Measurements from ENCODE around the gene BCL10.

GRCh38 chr1:85320371-85321131 lies 44.1 kb upstream of the BCL10 start:
- TF ChIP-seq CREB1 (IDR thresholded peaks at IDR 0.05; ENCODE audit: low read depth), result no peak
- no peak for TF ChIP-seq EGR1 (IDR thresholded peaks at IDR 0.05)
- TF ChIP-seq TAF1 (IDR thresholded peaks at IDR 0.05; ENCODE audit: low read depth), result no peak
- TF ChIP-seq, protein P1, sequence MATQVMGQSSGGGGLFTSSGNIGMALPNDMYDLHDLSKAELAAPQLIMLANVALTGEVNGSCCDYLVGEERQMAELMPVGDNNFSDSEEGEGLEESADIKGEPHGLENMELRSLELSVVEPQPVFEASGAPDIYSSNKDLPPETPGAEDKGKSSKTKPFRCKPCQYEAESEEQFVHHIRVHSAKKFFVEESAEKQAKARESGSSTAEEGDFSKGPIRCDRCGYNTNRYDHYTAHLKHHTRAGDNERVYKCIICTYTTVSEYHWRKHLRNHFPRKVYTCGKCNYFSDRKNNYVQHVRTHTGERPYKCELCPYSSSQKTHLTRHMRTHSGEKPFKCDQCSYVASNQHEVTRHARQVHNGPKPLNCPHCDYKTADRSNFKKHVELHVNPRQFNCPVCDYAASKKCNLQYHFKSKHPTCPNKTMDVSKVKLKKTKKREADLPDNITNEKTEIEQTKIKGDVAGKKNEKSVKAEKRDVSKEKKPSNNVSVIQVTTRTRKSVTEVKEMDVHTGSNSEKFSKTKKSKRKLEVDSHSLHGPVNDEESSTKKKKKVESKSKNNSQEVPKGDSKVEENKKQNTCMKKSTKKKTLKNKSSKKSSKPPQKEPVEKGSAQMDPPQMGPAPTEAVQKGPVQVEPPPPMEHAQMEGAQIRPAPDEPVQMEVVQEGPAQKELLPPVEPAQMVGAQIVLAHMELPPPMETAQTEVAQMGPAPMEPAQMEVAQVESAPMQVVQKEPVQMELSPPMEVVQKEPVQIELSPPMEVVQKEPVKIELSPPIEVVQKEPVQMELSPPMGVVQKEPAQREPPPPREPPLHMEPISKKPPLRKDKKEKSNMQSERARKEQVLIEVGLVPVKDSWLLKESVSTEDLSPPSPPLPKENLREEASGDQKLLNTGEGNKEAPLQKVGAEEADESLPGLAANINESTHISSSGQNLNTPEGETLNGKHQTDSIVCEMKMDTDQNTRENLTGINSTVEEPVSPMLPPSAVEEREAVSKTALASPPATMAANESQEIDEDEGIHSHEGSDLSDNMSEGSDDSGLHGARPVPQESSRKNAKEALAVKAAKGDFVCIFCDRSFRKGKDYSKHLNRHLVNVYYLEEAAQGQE (IDR thresholded peaks at IDR 0.05; ENCODE audit: low read depth), result no peak
- no peak for TF ChIP-seq USF1 (IDR thresholded peaks at IDR 0.05)
- TF ChIP-seq EP300 (IDR thresholded peaks at IDR 0.05; ENCODE audit: borderline replicate concordance), result peak; percentile 17; the same call in 1 of the 2 replicates
